B cell (primary cell): ENCODE data around the gene ARHGAP6. TPM values are rescaled to one million over a fixed set of nuclear protein-coding genes. Genes with fewer than 3 reads are reported as not detected.

Experiments
- ATAC-seq: fragments of 200-7000 bp; cut with Tn5 transposase; one replicate; pipeline ENCODE4 v1.10.0; 2021; ENCODE audit warnings: low read depth, mild to moderate bottlenecking, moderate number of reproducible peaks, moderate library complexity
- CTCF ChIA-PET: fragments of 350-600 bp; sonication (Branson Sonifier 250); formaldehyde crosslinking; loops from one replicate; lab custom pipeline; 2021; ENCODE audit warnings: antibody characterized with exemption, inconsistent platforms; lab: Charles Lee
- POLR2A ChIA-PET: fragments of 350-600 bp; sonication (Branson Sonifier 250); formaldehyde crosslinking; loops from one replicate; lab custom pipeline; 2021; ENCODE audit warnings: antibody characterized with exemption; lab: Charles Lee
- DNase-seq: peaks from one replicate; pipeline ENCODE4 v3.0.0; 2013
- H2AFZ ChIP-seq: 2 replicates; pipeline ENCODE4 v1.6.1; 2012; ENCODE audit warnings: mild to moderate bottlenecking, low read depth, low read length; ENCODE audit not compliant: insufficient read depth, poor library complexity, severe bottlenecking
- H3K27ac ChIP-seq, 2 donors: 1 replicate in 1 of 2; 2 replicates in 1 of 2; pipeline ENCODE4 v1.5.1; 2012 to 2013; ENCODE audit warnings: low read length in 2 of 2, mild to moderate bottlenecking in 2 of 2, moderate library complexity in 1 of 2
- H3K27me3 ChIP-seq, 4 experiments: fragments of 200-600 bp in 1 of 4; sonication (generic) in 1 of 4; replicated peaks in 1 of 4; 1 replicate in 2 of 4; 2 replicates in 2 of 4; pipeline versions ENCODE4 v1.6.1 to v1.7.0; 2013 to 2016; ENCODE audit warnings: low read length in 3 of 4, mild to moderate bottlenecking in 2 of 4, mixed read lengths in 1 of 4, moderate library complexity in 1 of 4; ENCODE audit not compliant: insufficient read depth in 4 of 4, control insufficient read depth in 3 of 4; ENCODE audit errors: control extremely low read depth in 1 of 4
- H3K36me3 ChIP-seq, 2 experiments: replicated peaks in 1 of 2; 1 replicate in 1 of 2; 2 replicates in 1 of 2; pipeline versions ENCODE4 v1.6.1 to v1.7.1; 2013; ENCODE audit warnings: low read length in 1 of 2; ENCODE audit not compliant: insufficient read depth in 2 of 2, control insufficient read depth in 1 of 2; ENCODE audit errors: control extremely low read depth in 1 of 2, extremely low read depth in 1 of 2
- H3K4me1 ChIP-seq, 2 donors: fragments of 200-600 bp in 1 of 2; sonication (generic) in 1 of 2; 1 replicate in 1 of 2; 2 replicates in 1 of 2; pipeline versions ENCODE4 v1.5.1 to v1.6.1; 2013 to 2017; ENCODE audit warnings: low read length in 2 of 2; ENCODE audit not compliant: control insufficient read depth in 2 of 2, insufficient read depth in 2 of 2
- H3K4me2 ChIP-seq: replicated peaks from 2 replicates; pipeline ENCODE3; 2012; ENCODE audit warnings: mild to moderate bottlenecking, low read depth, low read length; ENCODE audit not compliant: poor library complexity, severe bottlenecking
- H3K4me3 ChIP-seq, 5 experiments: fragments of 200-600 bp in 1 of 5; sonication (generic) in 1 of 5; 1 replicate in 3 of 5; 2 replicates in 2 of 5; pipeline versions ENCODE4 v1.5.1 to v1.7.0; 2011 to 2016; ENCODE audit warnings: low read length in 4 of 5, mild to moderate bottlenecking in 4 of 5, low read depth in 2 of 5, control low read depth in 1 of 5, moderate library complexity in 1 of 5; ENCODE audit not compliant: insufficient read depth in 1 of 5; ENCODE audit errors: control extremely low read depth in 1 of 5, extremely low read depth in 1 of 5
- H3K79me2 ChIP-seq: fragments of 200-600 bp; sonication (generic); one replicate; pipeline ENCODE4 v1.6.0; 2016; ENCODE audit warnings: low read length; ENCODE audit not compliant: control insufficient read depth, insufficient read depth
- H3K9ac ChIP-seq: fragments of 200-600 bp; sonication (generic); 2 replicates; pipeline ENCODE4 v1.6.1; 2017; ENCODE audit warnings: mild to moderate bottlenecking, low read length, moderate library complexity
- H3K9me3 ChIP-seq, 3 donors: one replicate each; pipeline versions ENCODE4 v1.6.1 to v1.7.1; 2013; ENCODE audit warnings: low read length in 2 of 3; ENCODE audit not compliant: control insufficient read depth in 2 of 3, insufficient read depth in 1 of 3; ENCODE audit errors: control extremely low read depth in 1 of 3
- H4K20me1 ChIP-seq: 2 replicates; pipeline ENCODE4 v1.6.0; 2012; ENCODE audit warnings: mild to moderate bottlenecking, low read length; ENCODE audit not compliant: insufficient read depth, control insufficient read depth, poor library complexity, severe bottlenecking
- H3K27ac Mint-ChIP-seq: one replicate; pipeline ENCODE4 v1.8.0; 2021; ENCODE audit warnings: mixed read lengths
- H3K27me3 Mint-ChIP-seq: one replicate; pipeline ENCODE4 v1.8.0; 2021; ENCODE audit warnings: mixed read lengths
- H3K4me1 Mint-ChIP-seq: one replicate; pipeline ENCODE4 v1.8.0; 2021; ENCODE audit warnings: mixed read lengths
- H3K4me3 Mint-ChIP-seq: one replicate; pipeline ENCODE4 v1.8.0; 2021; ENCODE audit warnings: mixed read lengths
- H3K9me3 Mint-ChIP-seq: one replicate; pipeline ENCODE4 v1.8.0; 2022; ENCODE audit warnings: mixed read lengths; ENCODE audit not compliant: insufficient read depth
- CTCF ChIP-seq: fragments of 200-600 bp; IDR thresholded peaks from one replicate; pipeline ENCODE4 v1.8.0; 2022; ENCODE audit warnings: antibody characterized with exemption, mild to moderate bottlenecking
- EZH2 ChIP-seq: IDR thresholded peaks from 2 replicates; pipeline ENCODE4 v1.6.1; 2012; ENCODE audit warnings: borderline replicate concordance, low read depth, mild to moderate bottlenecking, moderate library complexity, low read length; ENCODE audit not compliant: insufficient read depth, poor library complexity, severe bottlenecking
- WGBS: methylation state at CpG from one replicate; pipeline ENCODE4 v1.1.5; 2013; ENCODE audit warnings: missing lambda C conversion rate; ENCODE audit not compliant: insufficient coverage; 5-methylcytosine and 5-hydroxymethylcytosine counted together
- intact Hi-C: fragments of 100-400 bp; cut with micrococcal nuclease; formaldehyde crosslinking; loops from one replicate; pipeline ENCODE4 v1.10.0; 2022
- polyA plus RNA-seq: library from polyadenylated mRNA; depleted of rRNA; stranded (reverse); fragments of >200 nt; gene quantifications from 2 replicates; pipeline ENCODE4 v1.2.3, GENCODE V29; 2012
- total RNA-seq, 2 donors: library from RNA; stranded (reverse); fragments of 120-200 nt in 1 of 2; gene quantifications; 1 replicate in 1 of 2; 2 replicates in 1 of 2; pipeline versions ENCODE4 v1.2.3 to v1.2.4, GENCODE V29; 2013 to 2022

Gene ARHGAP6
- total and polyA plus RNA-seq, 2 donors (not counting 1 experiment from before 2014, with no cell fraction given), result 1.6 to 2.6 TPM

DNA sequence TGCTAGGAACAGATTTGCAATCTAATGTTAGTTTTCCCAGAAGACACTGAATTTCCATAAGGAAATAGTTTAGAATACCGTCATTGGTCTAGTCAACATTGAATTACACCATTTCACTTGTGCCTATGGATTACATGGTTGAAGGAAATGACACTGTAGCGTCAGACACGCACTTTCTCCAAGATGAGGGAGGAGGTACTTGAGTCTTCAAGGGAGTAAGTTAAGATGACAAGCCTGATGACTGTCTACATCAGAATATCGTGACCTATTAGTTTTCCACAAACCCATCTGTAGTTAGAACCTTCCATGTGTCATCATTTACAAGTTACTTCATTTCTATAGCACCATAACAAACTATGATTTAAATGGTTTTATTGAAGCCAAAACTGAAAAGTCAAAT lies 218.8 kb downstream of the ARHGAP6 start:
- Mint-ChIP-seq H3K27me3 (peaks cover 11% of the 10 kb centered on the region), H3K4me3 (no peak overlapping the region), H3K9me3 (no peaks in the 10 kb centered on the region), H3K27ac (no peak overlapping the region), H3K4me1 (no peaks in the 10 kb centered on the region)
- Histone ChIP-seq H3K4me2 (no peak overlapping the region), H3K36me3 (no peaks in the 10 kb centered on the region), H3K79me2 (no peaks in the 10 kb centered on the region), H3K27ac (no peak overlapping the region), H3K4me1 (no peaks in the 10 kb centered on the region), H3K9ac (no peak overlapping the region), H3K4me3 (no peak overlapping the region), H2AFZ (no peak overlapping the region), H4K20me1 (no peaks in the 10 kb centered on the region), H3K9me3 (no peaks in the 10 kb centered on the region), H3K27me3 (peaks cover 0 to 5% (median 0%) of the 10 kb centered on the region in 4 experiments)
- POLR2A ChIA-PET, result no interaction called here
- intact Hi-C loops, result no loop called here
- no peak for ATAC-seq
- no CpG with 5 or more reads among the region's 4 CpGs for WGBS
- CTCF ChIA-PET, result no interaction called here
- TF ChIP-seq CTCF, result no peak
- no peak for TF ChIP-seq EZH2
- no peak for DNase-seq

- no peak for TF ChIP-seq EZH2
- no peak for TF ChIP-seq CTCF
- H4K20me1 ChIP-seq, result no peaks in the 10 kb centered on the region
- Mint-ChIP-seq H3K27ac (no peak overlapping the region), H3K27me3 (peaks cover 11% of the 10 kb centered on the region), H3K9me3 (no peaks in the 10 kb centered on the region), H3K4me3 (no peak overlapping the region), H3K4me1 (no peaks in the 10 kb centered on the region)
- H3K4me1 ChIP-seq, result no peaks in the 10 kb centered on the region
- no peak overlapping the region for H3K4me3 ChIP-seq
- ChIA-PET CTCF (no interaction called here), POLR2A (no interaction called here)
- no CpG with 5 or more reads among the region's 2 CpGs for WGBS
- no peak overlapping the region for H3K4me2 ChIP-seq
- no peak for DNase-seq
- no peaks in the 10 kb centered on the region for H3K9me3 ChIP-seq
- peaks cover 0 to 5% (median 0%) of the 10 kb centered on the region in 4 experiments for H3K27me3 ChIP-seq
- no peak for ATAC-seq
- H3K79me2 ChIP-seq, result no peaks in the 10 kb centered on the region
- no peaks in the 10 kb centered on the region for H3K36me3 ChIP-seq
- H3K27ac ChIP-seq, result no peak overlapping the region
- no peak overlapping the region for H2AFZ ChIP-seq
- intact Hi-C loops, result no loop called here
- H3K9ac ChIP-seq, result no peak overlapping the region
These were observed 219.4 kb downstream of the ARHGAP6 start for GRCh38 chrX:11446336-11446735.
